ENCODE data around the gene HMG20A. TPM values are rescaled to one million over a fixed set of nuclear protein-coding genes. Genes with fewer than 3 reads are reported as not detected.

The HMG20A gene
- total and polyA plus RNA-seq, 2 of the 13 experiments (the other 11 are each of a cell fraction or from before 2014, with no cell fraction given) = 28.0 to 35.2 TPM

DNA sequence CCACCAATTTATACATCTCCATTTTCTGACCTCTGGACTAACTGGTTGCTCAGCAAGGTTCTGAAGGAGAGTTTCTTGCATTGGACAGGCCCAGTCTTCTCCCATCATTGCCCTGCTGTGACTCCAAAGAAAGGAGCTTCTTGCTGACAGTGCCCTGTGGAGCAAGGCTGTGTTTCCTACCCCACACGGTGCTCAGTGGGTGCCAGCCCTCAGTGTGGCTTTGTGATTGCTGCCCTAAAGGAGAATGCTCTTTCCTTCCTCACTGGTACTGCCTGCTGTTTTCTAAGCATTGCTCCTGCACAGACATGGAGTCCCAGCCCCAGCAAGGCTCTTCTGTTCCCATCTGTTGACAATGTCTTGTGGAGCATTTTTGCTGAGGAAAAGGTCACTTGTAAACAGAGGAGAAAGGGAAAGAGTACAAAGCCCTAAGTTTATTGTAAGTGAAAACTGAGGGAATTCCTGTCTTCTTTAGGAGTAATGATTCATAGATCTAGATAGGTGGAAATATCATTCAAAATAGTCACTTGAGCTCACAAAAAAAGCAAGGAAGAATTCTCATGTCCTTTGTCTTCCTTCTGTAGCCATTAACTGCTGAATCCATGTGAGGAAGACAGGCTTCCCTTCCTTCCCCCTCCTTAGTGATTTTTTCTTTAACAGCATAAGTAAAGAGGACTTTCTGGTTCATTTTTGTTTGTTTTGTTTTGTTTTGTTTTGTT lies 62.9 kb downstream of the HMG20A start:
- POLR2A ChIA-PET = no interaction called here
- H3K27ac ChIP-seq (ENCODE audit: extremely low read length, insufficient read depth, low read length) = no peak overlapping the region
- H3K4me3 ChIP-seq (replicated peaks in 1 of 3; ENCODE audit: insufficient read depth in 1 of 3, low read depth in 2 of 3, low read length in 3 of 3) = no peak overlapping the region
- no TSS peak for BruUV-seq (replicated peaks)
- TF ChIP-seq EZH2 (conservative IDR thresholded peaks at IDR 0.05; ENCODE audit: low read depth, low read length) (no peak), MIXL1 (CRISPR knock-in tag; IDR thresholded peaks at IDR 0.05) (no peak), CSRNP1 (CRISPR knock-in tag; IDR thresholded peaks at IDR 0.05) (no peak), ARID4A (CRISPR knock-in tag; IDR thresholded peaks at IDR 0.05; ENCODE audit: borderline replicate concordance) (no peak), ZNF780A (CRISPR knock-in tag; IDR thresholded peaks at IDR 0.05) (no peak), ZNF510 (CRISPR knock-in tag; IDR thresholded peaks at IDR 0.05; ENCODE audit: low read depth) (no peak), MZF1 (CRISPR knock-in tag; IDR thresholded peaks at IDR 0.05; ENCODE audit: borderline replicate concordance) (no peak), STAT5B (CRISPR knock-in tag; IDR thresholded peaks at IDR 0.05) (no peak), ZNF256 (CRISPR knock-in tag; conservative IDR thresholded peaks at IDR 0.05) (no peak), ZNF720 (CRISPR knock-in tag; IDR thresholded peaks at IDR 0.05) (no peak)
- H3K4me1 ChIP-seq (ENCODE audit: insufficient read depth, low read length) = no peaks in the 10 kb centered on the region
- ATAC-seq (no peak), DNase-seq (ENCODE audit: low spot score) (no peak), FAIRE-seq (no peak)
- CTCF ChIA-PET (ENCODE audit: low intra/inter-chr PET ratio, low total read pairs) = no interaction called here
- WGBS (ENCODE audit: low lambda C conversion rate) = 75% methylated on average over 1 of the region's 1 CpG
- in situ Hi-C loops (cut with HindIII; ENCODE audit: extremely low pct_ligation_motif_present, low pct_unique_long_range_greater_than_20kb) = no loop called here
- H2AFZ ChIP-seq (ENCODE audit: low read length) = no peak overlapping the region
- H3K9me3 ChIP-seq (ENCODE audit: low read length) = no peaks in the 10 kb centered on the region
- no peak overlapping the region for H3K4me2 ChIP-seq (ENCODE audit: low read depth, low read length)
- intact Hi-C loops (cut with micrococcal nuclease; ENCODE audit: unreplicated experiment) = no loop called here
- no peaks in the 10 kb centered on the region for H3K79me2 ChIP-seq (ENCODE audit: insufficient read depth, low read length)
- H3K36me3 ChIP-seq (replicated peaks in 1 of 2; ENCODE audit: control insufficient read depth in 1 of 2, insufficient read depth in 2 of 2, low read length in 2 of 2) = peaks cover 17 to 55% of the 10 kb centered on the region in 2 experiments
- H3K9ac ChIP-seq (ENCODE audit: insufficient read depth, low read depth, low read length) = no peak overlapping the region
- H3K27me3 ChIP-seq (ENCODE audit: control insufficient read depth in 1 of 2, insufficient read depth in 2 of 2, low read length in 2 of 2) = no peaks in the 10 kb centered on the region
- no peaks in the 10 kb centered on the region for H4K20me1 ChIP-seq (ENCODE audit: insufficient read depth, low read length)

Measured in HepG2 (cell line).